Measurements from ENCODE around the gene F11.
A peak's percentile ranks its signal among the peaks of the same experiment; 100 is the strongest.
"Not testable (repeated sequence)": the region's sequence is repeated elsewhere in the genome, so short reads cannot be mapped to it uniquely, and the experiment has no call there.

Gene F11

GRCh38 chr4:186249785-186250754, 15.9 kb upstream of the F11 start:
- no peak for DNase-seq (ENCODE audit: low spot score)

- no peak for DNase-seq (ENCODE audit: low spot score)
Measured at GRCh38 chr4:186250760-186251159, 15.2 kb upstream of the F11 start.

- DNase-seq (ENCODE audit: low spot score): no peak
Measured at GRCh38 chr4:186255122-186255521, 10.9 kb upstream of the F11 start.

GRCh38 chr4:186258216-186258811, 7.7 kb upstream of the F11 start:
- DNase-seq (ENCODE audit: low spot score): no peak

- DNase-seq (ENCODE audit: low spot score): no peak
Measured at GRCh38 chr4:186260117-186260503, 5.9 kb upstream of the F11 start.

GRCh38 chr4:186260504-186261448, 5.2 kb upstream of the F11 start:
- no peak for DNase-seq (ENCODE audit: low spot score)

- DNase-seq (ENCODE audit: low spot score): peak; percentile 23
Measured at GRCh38 chr4:186264660-186265059, 1.3 kb upstream of the F11 start.

GRCh38 chr4:186265250-186265649, 739 bp upstream of the F11 start:
- DNase-seq (ENCODE audit: low spot score): not testable (repeated sequence)

GRCh38 chr4:186266729-186267456, 904 bp downstream of the F11 start:
- DNase-seq (ENCODE audit: low spot score): no peak

GRCh38 chr4:186271081-186271678, 5.2 kb downstream of the F11 start:
- no peak for DNase-seq (ENCODE audit: low spot score)

- DNase-seq (ENCODE audit: low spot score): no peak
Measured at GRCh38 chr4:186272699-186273391, 6.9 kb downstream of the F11 start.

GRCh38 chr4:186273392-186273789, 7.4 kb downstream of the F11 start:
- DNase-seq (ENCODE audit: low spot score): not testable (repeated sequence)

- no peak for DNase-seq (ENCODE audit: low spot score)
Measured at GRCh38 chr4:186283311-186283710, 17.3 kb downstream of the F11 start.

GRCh38 chr4:186285147-186285546, 19.2 kb downstream of the F11 start:
- DNase-seq (ENCODE audit: low spot score): no peak

GRCh38 chr4:186286581-186286980, 20.6 kb downstream of the F11 start:
- no peak for DNase-seq (ENCODE audit: low spot score)

- no peak for DNase-seq (ENCODE audit: low spot score)
Measured at GRCh38 chr4:186291256-186291890, 25.4 kb downstream of the F11 start.

- DNase-seq (ENCODE audit: low spot score): no peak
Measured at GRCh38 chr4:186294160-186294559, 28.2 kb downstream of the F11 start.

- DNase-seq (ENCODE audit: low spot score): no peak
Measured at GRCh38 chr4:186296481-186296880, 30.5 kb downstream of the F11 start.

GRCh38 chr4:186297013-186297645, 31.1 kb downstream of the F11 start:
- peak; percentile 62 for DNase-seq (ENCODE audit: low spot score)
